ENCODE measurements around the gene WDR31.
"Not testable (repeated sequence)": the region's sequence is repeated elsewhere in the genome, so short reads cannot be mapped to it uniquely, and the experiment has no call there.

DNA sequence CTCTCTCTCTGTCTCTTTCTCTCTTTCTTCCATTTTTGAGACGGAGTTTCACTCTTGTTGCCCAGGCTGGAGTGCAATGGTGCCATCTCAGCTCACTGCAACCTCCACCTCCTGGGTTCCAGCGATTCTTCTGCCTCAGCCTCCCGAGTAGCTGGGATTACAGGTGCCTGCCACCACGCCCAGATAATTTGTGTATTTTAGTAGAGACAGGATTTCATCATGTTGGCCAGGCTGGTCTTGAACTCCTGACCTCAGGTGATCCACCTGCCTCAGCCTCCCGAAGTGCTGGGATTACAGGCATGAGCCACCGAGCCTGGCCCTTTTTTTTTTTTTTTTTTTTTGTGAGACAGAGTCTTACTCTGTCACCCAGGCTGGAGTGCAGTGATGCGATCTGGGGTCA is 41.4 kb upstream of the WDR31 start:
- TF ChIP-seq, protein P1, sequence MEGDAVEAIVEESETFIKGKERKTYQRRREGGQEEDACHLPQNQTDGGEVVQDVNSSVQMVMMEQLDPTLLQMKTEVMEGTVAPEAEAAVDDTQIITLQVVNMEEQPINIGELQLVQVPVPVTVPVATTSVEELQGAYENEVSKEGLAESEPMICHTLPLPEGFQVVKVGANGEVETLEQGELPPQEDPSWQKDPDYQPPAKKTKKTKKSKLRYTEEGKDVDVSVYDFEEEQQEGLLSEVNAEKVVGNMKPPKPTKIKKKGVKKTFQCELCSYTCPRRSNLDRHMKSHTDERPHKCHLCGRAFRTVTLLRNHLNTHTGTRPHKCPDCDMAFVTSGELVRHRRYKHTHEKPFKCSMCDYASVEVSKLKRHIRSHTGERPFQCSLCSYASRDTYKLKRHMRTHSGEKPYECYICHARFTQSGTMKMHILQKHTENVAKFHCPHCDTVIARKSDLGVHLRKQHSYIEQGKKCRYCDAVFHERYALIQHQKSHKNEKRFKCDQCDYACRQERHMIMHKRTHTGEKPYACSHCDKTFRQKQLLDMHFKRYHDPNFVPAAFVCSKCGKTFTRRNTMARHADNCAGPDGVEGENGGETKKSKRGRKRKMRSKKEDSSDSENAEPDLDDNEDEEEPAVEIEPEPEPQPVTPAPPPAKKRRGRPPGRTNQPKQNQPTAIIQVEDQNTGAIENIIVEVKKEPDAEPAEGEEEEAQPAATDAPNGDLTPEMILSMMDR (IDR thresholded peaks at IDR 0.05) = not testable (repeated sequence)
- not testable (repeated sequence) for TF ChIP-seq POLR2A (IDR thresholded peaks at IDR 0.05); POLR2AphosphoS5 (IDR thresholded peaks at IDR 0.05; ENCODE audit: insufficient read depth in 1 of 2, low read depth in 1 of 2)

All from vagina (tissue), 2 donors.